ENCODE data around the gene PITPNC1. TPM values are rescaled to one million over a fixed set of nuclear protein-coding genes. Genes with fewer than 3 reads are reported as not detected.

PITPNC1 gene
- polyA plus RNA-seq, 1 donor from 2014 or later, result 18.8 TPM

GRCh38 chr17:67448449-67448848, 71.4 kb downstream of the PITPNC1 start:
- no peaks in the 10 kb centered on the region for H4K20me1 ChIP-seq (ENCODE audit: insufficient read depth)
- TF ChIP-seq CTCF (IDR thresholded peaks at IDR 0.05; ENCODE audit: poor library complexity, severe bottlenecking), result no peak
- no peak for TF ChIP-seq POLR2AphosphoS5 (IDR thresholded peaks at IDR 0.05)
- no peak for TF ChIP-seq TAF1 (IDR thresholded peaks at IDR 0.05; ENCODE audit: low read depth)
- no peak for TF ChIP-seq EP300 (conservative IDR thresholded peaks at IDR 0.05; ENCODE audit: poor library complexity, severe bottlenecking)
- no peak for TF ChIP-seq MXI1 (conservative IDR thresholded peaks at IDR 0.05; ENCODE audit: poor library complexity, severe bottlenecking)
- TF ChIP-seq EZH2 (IDR thresholded peaks at IDR 0.05; ENCODE audit: borderline replicate concordance, insufficient read depth, low read length, poor library complexity, severe bottlenecking), result no peak
- no peak for TF ChIP-seq RAD21 (conservative IDR thresholded peaks at IDR 0.05)
- no peak for TF ChIP-seq SMC3 (conservative IDR thresholded peaks at IDR 0.05; ENCODE audit: poor library complexity)
- TF ChIP-seq REST (IDR thresholded peaks at IDR 0.05; ENCODE audit: borderline replicate concordance), result no peak
- no peaks in the 10 kb centered on the region for H3K9me3 ChIP-seq (ENCODE audit: low read length)
- H3K27ac ChIP-seq (ENCODE audit: low read length), result no peak overlapping the region
- H3K27me3 ChIP-seq (ENCODE audit: insufficient read depth, low read depth, low read length), result no peaks in the 10 kb centered on the region
- H3K79me2 ChIP-seq (replicated peaks; ENCODE audit: insufficient read depth, low read length), result no peaks in the 10 kb centered on the region
- H3K9ac ChIP-seq (ENCODE audit: low read length), result no peak overlapping the region
- H3K4me3 ChIP-seq (ENCODE audit: low read length), result no peak overlapping the region
- no peak overlapping the region for H3K4me2 ChIP-seq (ENCODE audit: low read length)
- no peak overlapping the region for H2AFZ ChIP-seq (ENCODE audit: low read depth, low read length)
- H3K9me2 ChIP-seq (ENCODE audit: insufficient read depth, low read length), result no peaks in the 10 kb centered on the region
- no peaks in the 10 kb centered on the region for H3F3A ChIP-seq (ENCODE audit: insufficient read depth, low read length, poor library complexity, severe bottlenecking)
- no peaks in the 10 kb centered on the region for H3K36me3 ChIP-seq (ENCODE audit: insufficient read depth, low read length)

- no peak for TF ChIP-seq POLR2AphosphoS5 (IDR thresholded peaks at IDR 0.05)
- no peak for TF ChIP-seq SMC3 (conservative IDR thresholded peaks at IDR 0.05; ENCODE audit: poor library complexity)
- no peak for TF ChIP-seq TAF1 (IDR thresholded peaks at IDR 0.05; ENCODE audit: low read depth)
- H3K9ac ChIP-seq (ENCODE audit: low read length), result no peak overlapping the region
Observed at GRCh38 chr17:67449065-67449464, 72.0 kb downstream of the PITPNC1 start.

More at GRCh38 chr17:67449065-67449464, 72.0 kb downstream of the PITPNC1 start:
- Histone ChIP-seq H3K9me3 (ENCODE audit: low read length) (no peaks in the 10 kb centered on the region), H3F3A (ENCODE audit: insufficient read depth, low read length, poor library complexity, severe bottlenecking) (no peaks in the 10 kb centered on the region), H3K79me2 (replicated peaks; ENCODE audit: insufficient read depth, low read length) (no peaks in the 10 kb centered on the region), H3K27ac (ENCODE audit: low read length) (no peak overlapping the region), H3K9me2 (ENCODE audit: insufficient read depth, low read length) (no peaks in the 10 kb centered on the region), H3K4me3 (ENCODE audit: low read length) (no peak overlapping the region), H2AFZ (ENCODE audit: low read depth, low read length) (no peak overlapping the region), H3K4me2 (ENCODE audit: low read length) (no peak overlapping the region), H3K36me3 (ENCODE audit: insufficient read depth, low read length) (no peaks in the 10 kb centered on the region), H4K20me1 (ENCODE audit: insufficient read depth) (no peaks in the 10 kb centered on the region), H3K27me3 (ENCODE audit: insufficient read depth, low read depth, low read length) (no peaks in the 10 kb centered on the region)

Measured in neural cell (in vitro differentiated cells).